Measurements from ENCODE around the gene WDR88.

GRCh38 chr19:33171222-33171795 lies 39.4 kb downstream of the WDR88 start:
- TF ChIP-seq, protein P1, sequence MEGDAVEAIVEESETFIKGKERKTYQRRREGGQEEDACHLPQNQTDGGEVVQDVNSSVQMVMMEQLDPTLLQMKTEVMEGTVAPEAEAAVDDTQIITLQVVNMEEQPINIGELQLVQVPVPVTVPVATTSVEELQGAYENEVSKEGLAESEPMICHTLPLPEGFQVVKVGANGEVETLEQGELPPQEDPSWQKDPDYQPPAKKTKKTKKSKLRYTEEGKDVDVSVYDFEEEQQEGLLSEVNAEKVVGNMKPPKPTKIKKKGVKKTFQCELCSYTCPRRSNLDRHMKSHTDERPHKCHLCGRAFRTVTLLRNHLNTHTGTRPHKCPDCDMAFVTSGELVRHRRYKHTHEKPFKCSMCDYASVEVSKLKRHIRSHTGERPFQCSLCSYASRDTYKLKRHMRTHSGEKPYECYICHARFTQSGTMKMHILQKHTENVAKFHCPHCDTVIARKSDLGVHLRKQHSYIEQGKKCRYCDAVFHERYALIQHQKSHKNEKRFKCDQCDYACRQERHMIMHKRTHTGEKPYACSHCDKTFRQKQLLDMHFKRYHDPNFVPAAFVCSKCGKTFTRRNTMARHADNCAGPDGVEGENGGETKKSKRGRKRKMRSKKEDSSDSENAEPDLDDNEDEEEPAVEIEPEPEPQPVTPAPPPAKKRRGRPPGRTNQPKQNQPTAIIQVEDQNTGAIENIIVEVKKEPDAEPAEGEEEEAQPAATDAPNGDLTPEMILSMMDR (IDR thresholded peaks at IDR 0.05) = no peak
- TF ChIP-seq POLR2A (IDR thresholded peaks at IDR 0.05) = no peak
